Esophagus squamous epithelium (tissue), 4 donors: ENCODE results near the gene CDH18.

Source experiments
- POLR2A ChIP-seq, 4 donors: fragments of 450-650 bp; IDR thresholded peaks; one replicate each; pipeline ENCODE4 v1.6.1; 2017; ENCODE audit warnings: antibody characterized with exemption in 4 of 4, mild to moderate bottlenecking in 4 of 4, moderate library complexity in 3 of 4
- TF ChIP-seq, protein P1 (sequence below), 6 experiments: fragments of 450-650 bp in 4 of 6; fragments of 200-600 bp in 2 of 6; sonication (generic) in 2 of 6; IDR thresholded peaks; one replicate each; pipeline ENCODE4 v1.5.1; 2016 to 2019; ENCODE audit warnings: antibody characterized with exemption in 6 of 6, mild to moderate bottlenecking in 4 of 6, moderate library complexity in 4 of 6

DNA sequence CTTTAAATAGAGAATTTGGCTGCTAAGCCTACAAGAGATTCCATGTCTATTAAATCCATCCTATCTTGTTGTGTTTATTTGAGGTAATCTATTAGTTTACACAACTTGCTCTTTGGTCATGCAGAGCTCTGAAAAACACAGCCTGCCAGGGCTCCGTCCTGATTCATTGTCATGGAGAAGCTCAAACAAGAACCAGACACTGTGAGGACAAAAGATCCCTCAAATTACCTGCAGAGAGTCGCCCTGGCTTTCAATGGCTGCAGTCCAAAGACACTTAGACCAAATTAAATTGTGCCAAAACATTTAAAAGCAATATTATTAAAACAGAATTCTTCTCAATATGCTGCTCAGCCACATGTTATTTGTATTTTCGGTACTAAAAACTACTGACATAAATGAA, 60.1 kb downstream of the CDH18 start:
- TF ChIP-seq, protein P1, sequence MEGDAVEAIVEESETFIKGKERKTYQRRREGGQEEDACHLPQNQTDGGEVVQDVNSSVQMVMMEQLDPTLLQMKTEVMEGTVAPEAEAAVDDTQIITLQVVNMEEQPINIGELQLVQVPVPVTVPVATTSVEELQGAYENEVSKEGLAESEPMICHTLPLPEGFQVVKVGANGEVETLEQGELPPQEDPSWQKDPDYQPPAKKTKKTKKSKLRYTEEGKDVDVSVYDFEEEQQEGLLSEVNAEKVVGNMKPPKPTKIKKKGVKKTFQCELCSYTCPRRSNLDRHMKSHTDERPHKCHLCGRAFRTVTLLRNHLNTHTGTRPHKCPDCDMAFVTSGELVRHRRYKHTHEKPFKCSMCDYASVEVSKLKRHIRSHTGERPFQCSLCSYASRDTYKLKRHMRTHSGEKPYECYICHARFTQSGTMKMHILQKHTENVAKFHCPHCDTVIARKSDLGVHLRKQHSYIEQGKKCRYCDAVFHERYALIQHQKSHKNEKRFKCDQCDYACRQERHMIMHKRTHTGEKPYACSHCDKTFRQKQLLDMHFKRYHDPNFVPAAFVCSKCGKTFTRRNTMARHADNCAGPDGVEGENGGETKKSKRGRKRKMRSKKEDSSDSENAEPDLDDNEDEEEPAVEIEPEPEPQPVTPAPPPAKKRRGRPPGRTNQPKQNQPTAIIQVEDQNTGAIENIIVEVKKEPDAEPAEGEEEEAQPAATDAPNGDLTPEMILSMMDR (IDR thresholded peaks at IDR 0.05), result no peak
- TF ChIP-seq POLR2A (IDR thresholded peaks at IDR 0.05), result no peak
